ENCODE results near the gene GCNT1.
A peak's percentile ranks its signal among the peaks of the same experiment; 100 is the strongest.

Gene GCNT1

GRCh38 chr9:76542360-76542759 lies 83.4 kb downstream of the GCNT1 start:
- no peak for DNase-seq

- no peak for DNase-seq
These were observed 86.2 kb downstream of the GCNT1 start for GRCh38 chr9:76545191-76545590.

- no peak for DNase-seq
These were observed 93.2 kb downstream of the GCNT1 start for GRCh38 chr9:76552181-76552580.

GRCh38 chr9:76552751-76553455 lies 93.9 kb downstream of the GCNT1 start:
- DNase-seq, result peak; percentile 51 to 69

- DNase-seq, result no peak
These were observed 94.7 kb downstream of the GCNT1 start for GRCh38 chr9:76553680-76554079.

Measured in inflammatory macrophage (primary cell).